HG03521 (cell line): ENCODE data around the gene SMPDL3A.
A peak's percentile ranks its signal among the peaks of the same experiment; 100 is the strongest.
"Not testable (repeated sequence)": the region's sequence is repeated elsewhere in the genome, so short reads cannot be mapped to it uniquely, and the experiment has no call there.

ENCODE experiments used
- ATAC-seq: cut with Tn5 transposase; IDR thresholded peaks from one replicate; pipeline ENCODE4 v1.9.1; 2021; ENCODE audit warnings: mild to moderate bottlenecking, moderate library complexity; ENCODE audit not compliant: unreplicated experiment

SMPDL3A gene, protein sequence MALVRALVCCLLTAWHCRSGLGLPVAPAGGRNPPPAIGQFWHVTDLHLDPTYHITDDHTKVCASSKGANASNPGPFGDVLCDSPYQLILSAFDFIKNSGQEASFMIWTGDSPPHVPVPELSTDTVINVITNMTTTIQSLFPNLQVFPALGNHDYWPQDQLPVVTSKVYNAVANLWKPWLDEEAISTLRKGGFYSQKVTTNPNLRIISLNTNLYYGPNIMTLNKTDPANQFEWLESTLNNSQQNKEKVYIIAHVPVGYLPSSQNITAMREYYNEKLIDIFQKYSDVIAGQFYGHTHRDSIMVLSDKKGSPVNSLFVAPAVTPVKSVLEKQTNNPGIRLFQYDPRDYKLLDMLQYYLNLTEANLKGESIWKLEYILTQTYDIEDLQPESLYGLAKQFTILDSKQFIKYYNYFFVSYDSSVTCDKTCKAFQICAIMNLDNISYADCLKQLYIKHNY

DNA sequence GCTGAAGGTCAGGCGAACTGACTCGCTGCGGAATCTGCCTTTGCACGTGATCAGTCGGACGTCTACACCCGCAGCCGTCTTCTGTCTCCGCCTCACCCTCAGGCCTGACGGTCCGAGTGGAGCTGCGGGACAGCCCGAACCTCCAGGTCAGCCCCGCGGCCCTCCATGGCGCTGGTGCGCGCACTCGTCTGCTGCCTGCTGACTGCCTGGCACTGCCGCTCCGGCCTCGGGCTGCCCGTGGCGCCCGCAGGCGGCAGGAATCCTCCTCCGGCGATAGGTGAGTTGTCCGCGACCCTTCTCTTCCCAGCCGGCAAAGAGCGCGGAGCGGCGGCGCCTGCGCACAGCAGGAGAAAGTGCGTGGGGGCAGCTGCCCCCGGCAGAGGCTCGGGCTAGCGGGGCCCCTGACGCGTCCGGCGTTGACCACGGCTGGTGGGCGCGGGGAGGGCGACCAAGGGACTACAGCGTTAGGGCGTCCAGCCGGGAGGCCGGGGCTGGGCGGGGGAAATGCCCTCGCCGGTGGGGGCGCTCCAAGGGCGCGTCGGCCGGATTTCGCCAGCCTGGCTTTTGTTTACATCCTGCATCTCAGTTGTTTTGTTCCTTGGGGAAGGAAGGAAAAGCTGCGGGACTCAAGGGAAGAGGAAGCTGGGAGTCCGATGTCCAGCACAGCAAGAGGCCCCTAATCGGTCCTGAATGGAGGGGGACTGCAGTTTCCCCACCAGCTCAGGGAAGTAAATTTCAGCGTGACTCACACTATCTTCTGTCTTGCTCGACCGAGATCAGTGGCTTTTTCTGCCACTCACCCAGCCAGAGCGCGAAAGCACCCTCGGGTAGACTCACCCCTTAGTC, at the start of gene SMPDL3A:
Gene SMPDL3A, plus strand, starts transcription at position 77 of the 846 bp plus-strand sequence. Its CDS starts 89 bp downstream, at position 166.
- peak; percentile 56 for ATAC-seq

DNA sequence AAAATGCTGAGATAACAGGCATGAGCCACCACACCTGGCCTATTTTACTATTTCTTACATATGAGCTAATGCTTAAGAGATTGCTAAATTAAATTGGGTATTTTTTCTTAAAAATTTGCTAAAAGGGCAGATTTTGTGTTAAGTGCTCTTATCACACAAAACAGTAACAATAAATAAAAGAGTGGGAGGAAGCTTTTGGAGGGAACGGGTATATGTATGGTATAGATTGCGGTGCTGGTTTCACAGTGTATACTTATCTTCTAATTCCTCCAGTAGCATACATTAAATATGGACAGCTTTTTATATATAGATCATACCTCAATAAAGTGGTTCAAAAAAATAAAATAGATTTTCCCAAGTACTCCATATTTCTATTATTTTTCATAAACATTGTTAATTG, 49.0 kb upstream of the SMPDL3A start:
- ATAC-seq = no peak

DNA sequence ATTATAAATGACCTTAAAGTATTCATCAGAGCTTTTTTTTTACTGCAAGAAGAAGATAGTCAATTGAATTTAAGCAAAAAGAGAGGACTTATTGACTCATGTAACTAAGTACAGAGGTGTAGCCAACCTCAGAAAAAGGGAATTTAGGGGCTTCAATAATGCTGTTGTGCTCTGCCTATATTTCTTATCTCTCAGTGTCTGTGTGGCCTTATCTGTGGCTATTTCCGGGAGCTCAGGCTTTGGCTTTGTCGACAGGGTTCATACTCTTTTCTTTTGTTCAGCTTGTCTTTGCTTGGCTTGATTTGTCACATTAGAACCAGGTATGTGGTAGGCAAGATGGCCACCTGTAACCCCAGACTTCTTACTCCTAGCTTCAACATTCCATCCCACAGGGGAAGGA, 48.1 kb upstream of the SMPDL3A start:
- ATAC-seq = no peak

DNA sequence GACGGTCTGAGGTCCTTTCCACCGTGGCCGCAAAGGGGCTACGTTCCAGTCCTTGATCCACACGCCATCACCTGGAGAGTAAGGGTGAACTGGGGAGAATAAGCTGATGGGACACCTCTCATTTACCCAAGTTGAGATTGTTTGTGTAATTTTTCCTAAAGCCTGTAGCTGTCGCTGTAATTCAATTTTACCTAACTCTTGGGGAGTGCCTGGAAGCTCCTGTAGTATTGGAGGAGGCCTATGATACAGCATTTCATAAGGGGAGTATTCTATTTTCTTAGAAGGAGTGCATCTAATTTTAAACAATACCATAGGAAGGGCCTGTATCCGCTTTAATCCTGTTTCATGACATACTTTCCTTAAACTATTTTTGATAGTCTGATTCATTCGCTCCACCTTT, 44.8 kb upstream of the SMPDL3A start:
- not testable (repeated sequence) for ATAC-seq

DNA sequence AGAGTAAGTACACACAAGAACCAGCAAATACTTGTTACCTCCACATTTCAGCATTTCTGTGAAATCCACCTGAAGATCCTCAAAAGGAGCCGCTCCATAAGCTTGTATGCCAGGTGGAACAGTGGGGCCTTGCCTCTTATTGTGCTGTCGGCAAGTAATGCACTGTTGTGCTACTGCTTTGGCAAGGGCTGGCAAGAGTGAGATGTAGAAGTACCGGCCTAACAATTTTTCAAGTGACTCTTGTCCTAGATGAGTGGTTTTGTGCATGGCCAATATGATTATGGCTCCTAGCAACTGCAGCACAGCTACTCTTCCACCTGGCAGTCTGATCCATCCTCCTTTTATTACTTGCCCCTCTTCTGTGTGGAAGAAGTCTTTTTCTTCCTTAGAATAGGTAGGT, 44.2 kb upstream of the SMPDL3A start:
- ATAC-seq = not testable (repeated sequence)

DNA sequence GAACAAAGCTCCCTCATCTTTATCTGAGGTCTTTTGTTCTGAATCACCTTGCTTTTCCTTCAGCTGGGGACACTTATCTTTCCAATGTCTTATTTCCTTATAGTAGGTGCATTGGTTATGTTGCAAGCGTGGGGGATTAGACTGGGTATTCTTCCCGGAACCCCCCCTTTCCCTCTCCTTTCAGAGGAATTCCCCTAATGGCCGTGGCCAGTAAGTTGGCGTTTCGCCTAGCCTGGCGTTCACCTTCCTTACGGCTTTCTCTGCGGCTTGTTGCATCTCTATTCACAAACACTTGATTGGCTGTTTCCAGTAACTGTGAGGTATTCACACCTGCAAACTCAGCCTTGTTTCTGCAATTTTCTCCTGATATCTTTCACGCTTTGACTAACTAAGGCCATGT, 42.4 kb upstream of the SMPDL3A start:
- no peak for ATAC-seq

DNA sequence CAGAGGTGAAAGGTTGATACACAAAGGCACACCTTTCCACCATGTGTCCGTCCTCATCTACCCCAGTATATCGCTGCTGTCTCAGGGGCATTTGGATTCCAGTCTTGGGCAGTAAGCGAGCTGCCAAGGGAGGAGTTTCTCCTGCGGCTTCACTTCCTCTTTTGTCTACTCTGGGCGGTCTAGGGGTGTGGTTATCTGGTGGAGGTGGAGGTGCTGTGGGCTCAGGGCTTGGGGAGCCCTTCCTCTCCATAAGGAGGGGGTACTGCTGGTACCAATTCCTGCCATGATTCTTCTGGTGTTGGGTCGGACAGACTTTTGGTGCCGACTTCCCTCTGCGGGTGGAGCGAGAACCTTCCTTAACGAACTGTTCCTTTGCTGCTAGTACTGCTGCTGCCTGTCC, 41.5 kb upstream of the SMPDL3A start:
- no peak for ATAC-seq

DNA sequence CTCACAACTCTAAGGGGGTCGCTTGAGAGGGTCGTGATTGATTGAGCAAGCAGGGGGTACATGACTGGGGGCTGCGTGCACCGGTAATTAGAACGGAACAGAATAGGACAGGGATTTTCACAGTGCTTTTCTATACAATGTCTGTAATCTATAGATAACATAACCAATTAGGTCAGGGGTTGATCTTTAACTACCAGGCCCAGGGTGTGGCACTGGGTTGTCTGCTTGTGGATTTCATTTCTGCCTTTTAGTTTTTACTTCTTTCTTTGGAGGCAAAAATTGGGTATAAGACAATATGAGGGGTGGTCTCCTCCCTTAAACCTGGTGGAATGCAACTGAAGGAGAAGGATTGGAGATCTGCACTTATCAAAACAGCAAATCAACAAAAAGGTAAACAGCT, 40.1 kb upstream of the SMPDL3A start:
- ATAC-seq = not testable (repeated sequence)

DNA sequence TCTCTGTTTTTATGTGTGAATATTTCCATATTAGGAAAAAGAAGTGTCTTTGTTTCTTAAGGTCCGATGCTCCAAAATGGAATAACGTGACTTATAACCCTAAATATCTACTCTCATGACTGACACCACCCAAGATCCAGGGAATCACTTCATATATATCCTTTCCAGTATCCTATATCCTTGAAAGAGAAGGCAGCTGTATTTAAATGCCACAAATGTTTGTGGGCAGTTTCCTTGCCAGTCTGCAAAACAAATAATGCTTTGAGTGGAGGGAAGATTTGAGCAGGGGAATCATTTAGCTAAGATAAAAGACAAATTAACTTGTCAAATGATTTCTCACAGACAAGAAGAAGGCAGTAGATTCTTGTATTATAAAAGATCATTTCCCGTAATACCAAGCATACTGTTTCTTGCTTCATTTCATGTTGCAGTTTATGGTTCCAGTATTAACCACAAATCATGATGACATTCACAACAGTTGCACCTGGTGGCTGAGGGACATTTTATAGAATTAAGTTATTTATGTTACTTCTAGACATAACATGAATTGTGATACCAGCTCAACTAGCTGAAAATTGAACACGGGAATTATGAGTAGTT, 39.5 kb upstream of the SMPDL3A start:
- no peak for ATAC-seq

DNA sequence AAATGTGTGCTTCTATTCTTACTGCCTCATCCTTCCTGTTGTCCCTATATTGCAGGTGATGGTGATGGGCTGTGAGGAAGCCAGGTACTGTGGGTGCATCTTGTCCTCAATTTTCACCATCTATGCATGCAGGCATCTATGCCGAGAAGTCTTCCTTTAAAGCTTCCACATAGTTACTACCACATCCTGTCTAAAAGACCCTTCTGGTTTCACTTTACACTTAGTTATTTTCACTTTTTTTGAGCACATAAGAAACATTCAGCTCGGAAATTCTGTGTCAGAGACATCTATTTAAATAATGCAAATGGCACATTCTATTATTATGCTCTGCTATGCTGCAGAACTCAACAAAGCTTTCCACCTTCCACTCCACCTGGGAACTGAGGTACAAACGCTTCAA, 37.7 kb upstream of the SMPDL3A start:
- peak; percentile 80 for ATAC-seq

DNA sequence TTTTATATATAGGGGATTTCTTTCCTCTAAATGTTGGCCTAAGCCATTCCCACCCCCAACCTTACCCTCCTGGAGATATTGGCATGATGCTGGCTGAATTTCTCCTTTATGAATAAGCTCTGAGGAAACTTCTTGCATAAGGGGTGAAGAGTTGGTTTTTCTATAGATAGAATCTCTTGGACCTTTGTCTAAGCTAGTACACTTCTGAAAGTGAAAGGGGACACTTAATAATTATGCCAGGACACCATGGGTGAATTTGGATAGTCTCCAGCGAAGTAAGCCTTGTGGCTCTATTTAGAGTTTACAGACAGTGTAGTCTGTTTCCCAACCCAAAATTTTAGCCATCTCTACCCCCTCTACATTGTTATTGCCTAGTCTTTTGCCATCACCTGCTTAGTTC, 36.6 kb upstream of the SMPDL3A start:
- ATAC-seq = peak; percentile 33

DNA sequence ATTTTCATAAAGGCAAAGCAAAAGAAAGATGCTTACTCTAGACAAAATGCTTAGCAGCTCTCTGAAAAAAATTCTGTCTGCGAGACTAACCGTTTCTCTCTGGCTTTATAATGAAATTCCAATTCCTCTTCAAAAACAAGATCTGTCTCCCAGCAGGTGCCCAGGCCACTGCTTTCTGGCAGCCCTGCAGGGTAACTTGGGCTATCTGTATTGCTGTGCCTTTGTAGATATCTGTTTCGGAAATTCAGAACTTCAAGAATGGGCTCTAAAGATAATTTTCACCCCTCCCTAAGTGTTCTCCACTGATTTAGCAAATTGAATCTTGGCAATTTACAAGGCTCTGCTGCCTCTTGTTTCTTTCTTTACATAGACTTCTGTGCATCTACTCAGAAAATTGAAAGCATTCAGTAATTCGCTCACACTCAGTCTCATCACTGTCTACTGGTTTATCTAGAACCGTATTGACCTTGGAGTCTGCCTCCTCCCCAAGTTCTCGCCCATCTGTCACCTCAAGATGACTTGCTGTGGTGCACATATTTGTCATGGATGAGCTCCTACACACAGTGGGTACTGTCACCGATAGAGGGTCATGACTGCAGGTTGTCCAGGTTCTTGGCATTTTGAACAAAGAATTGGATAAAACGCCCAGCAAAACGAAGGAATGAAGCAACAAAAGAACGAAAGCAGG, 35.9 kb upstream of the SMPDL3A start:
- ATAC-seq = no peak

DNA sequence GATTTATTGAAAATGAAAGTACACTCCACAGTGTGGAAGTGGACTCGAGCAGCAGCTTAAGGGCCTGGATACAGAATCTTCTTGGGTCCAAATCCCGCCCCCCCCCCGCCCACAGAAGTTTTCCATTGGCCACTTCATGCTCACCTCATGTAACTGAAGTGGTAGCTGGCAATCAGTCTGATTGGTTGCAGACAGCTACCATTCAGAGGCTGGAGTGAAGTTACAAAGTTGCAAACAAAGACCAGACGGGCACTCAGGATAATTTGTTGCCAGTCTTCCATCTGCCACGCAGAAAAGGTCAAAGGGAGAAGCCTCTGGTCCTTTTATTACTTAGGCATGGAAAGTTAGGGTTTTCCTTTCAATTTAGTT, 35.4 kb upstream of the SMPDL3A start:
- ATAC-seq = no peak

DNA sequence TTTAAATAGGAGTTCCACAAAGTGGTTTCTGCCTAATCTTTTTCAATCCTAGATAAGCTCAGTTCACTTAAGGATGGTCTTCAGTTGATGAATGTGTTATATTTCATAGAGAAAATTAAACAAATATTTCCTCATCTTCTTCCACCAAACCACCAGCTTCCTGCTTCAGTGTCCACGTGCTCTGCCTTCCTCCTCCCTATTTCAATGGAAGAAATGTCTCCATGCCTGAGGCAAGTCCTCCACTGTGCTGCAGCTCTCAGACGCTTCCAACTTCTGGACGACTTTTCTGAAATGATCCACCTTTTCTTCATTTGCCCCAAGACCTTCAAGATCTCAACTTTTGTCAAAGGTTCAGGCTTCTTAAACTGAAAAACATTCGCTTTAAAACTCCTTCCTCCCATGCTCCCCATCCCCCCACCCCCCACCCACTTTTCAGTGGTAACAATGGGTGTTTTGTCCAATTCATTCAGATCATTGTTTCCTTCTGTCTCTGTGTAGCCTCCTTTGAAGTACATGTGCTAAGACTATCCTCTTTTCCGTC, 34.8 kb upstream of the SMPDL3A start:
- no peak for ATAC-seq

DNA sequence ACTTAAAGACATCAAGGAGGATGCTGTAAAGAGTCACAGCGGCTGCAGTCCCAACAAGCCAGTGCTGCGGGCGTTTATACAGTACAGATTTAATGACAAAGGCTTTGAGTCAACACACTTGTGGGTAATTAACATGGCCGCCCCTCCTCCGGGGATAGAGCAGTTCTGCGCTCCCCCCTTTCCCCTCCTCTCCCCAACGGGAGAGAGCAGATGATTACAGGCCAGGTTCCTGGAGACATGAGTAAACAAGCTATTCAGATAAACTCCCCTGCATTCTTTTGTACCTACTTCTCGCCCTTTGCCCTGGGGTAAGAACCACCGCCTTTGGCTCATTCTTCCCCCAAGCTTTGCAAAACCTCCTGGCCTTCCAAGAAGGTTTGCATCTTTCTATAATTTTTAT, 33.2 kb upstream of the SMPDL3A start:
- ATAC-seq = no peak

DNA sequence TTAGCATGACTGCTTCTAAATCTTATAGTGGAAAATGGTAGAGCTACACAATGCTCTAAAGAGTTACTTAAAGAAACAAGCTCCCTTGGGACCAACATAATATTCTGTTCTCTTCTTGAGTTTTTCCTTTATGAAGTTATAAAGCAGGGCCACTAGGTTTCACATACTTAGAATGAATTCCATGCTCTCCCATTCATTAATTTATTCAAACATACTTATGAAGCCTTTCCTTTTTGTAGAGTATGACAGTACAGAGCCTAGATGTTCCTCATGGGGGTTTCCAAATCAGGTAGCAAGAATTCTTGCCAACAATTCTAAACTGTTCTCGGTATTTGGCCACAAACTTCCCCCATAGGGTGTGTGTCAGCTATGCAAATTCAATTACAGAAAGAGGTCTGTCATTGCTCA, 30.1 kb upstream of the SMPDL3A start:
- ATAC-seq = peak; percentile 97

DNA sequence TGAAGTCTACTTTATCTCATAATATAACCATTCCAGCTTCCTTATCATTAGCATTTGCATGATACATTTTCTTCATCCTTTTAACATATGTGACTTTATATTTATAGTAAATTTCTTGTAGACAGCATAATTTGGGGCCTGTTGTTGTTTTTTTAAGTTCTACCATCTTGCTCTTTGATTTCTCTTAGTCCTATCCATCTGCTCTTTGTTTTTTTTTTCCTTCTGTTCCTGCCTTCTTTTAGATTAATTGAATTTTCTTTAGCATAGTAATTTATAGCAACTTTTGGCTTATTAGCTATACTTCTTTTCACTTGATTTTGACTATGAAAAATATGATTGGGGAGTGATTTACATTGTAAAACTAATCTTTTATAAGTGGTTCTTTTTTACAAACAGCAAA, 28.7 kb upstream of the SMPDL3A start:
- no peak for ATAC-seq

DNA sequence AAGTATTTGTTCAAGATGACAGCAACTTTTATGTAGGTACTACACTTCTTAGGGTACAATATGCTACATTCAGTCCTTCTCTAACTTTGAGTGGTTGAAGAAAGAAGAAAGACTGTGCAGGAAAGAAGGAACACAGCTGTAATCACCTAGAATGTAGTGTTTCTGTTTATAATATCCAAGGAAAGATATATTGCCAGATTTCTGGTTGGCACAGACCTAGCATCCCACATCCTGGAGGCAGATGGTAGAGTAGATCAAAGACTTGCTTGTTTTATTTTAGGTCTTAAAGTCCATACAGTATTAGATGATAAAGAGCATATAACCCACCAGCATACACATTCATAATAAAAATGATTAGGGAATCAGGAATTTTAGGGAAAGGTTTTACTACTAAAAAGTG, 22.8 kb upstream of the SMPDL3A start:
- ATAC-seq = no peak

DNA sequence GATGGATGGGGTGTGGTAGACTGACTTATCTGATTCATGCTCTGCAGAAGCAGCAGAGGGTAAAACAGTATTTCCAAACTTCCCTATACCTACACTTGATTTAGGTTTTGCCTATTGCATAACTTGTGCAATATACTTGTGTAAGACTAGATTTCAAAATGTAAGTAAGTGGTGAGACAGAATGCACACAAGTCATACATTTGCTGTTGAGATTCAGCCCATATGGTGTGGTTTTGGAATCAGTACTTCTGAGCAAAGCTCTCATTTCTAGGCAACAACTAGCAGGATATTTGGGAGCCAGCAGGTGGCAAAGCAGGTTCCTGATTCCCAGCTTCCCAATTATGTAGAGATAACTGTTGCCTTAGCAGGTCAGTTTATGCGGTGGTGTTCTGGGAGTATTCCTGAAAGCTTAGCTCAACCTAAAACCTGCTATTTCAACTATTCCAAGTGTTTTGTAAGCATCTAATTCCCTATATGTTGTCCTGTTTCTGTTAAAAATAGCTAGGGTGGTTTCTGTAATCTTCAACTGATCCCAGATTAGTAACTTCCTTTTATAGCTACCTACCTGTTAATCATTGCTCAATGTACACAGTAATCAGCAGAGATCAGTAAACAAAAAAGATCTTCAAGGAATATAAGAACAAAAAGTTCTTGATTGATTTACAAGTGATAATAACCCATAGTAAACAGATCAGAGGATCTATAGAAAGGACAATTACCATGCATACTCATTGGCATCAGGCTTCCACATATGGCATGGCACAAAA, 18.0 kb upstream of the SMPDL3A start:
- ATAC-seq = no peak
